Panc1 (cell line): Measurements from ENCODE around the gene KCNQ1.

Experiments used
- POLR2AphosphoS5 ChIP-seq: IDR thresholded peaks from 2 replicates; pipeline ENCODE4 v1.6.1; 2012; ENCODE audit warnings: mild to moderate bottlenecking, low read depth, low read length, moderate library complexity
- SIN3A ChIP-seq: IDR thresholded peaks from 2 replicates; pipeline ENCODE4 v1.6.1; 2012; ENCODE audit warnings: low read depth, mild to moderate bottlenecking, low read length, moderate library complexity, borderline replicate concordance; ENCODE audit not compliant: insufficient read depth
- TCF7L2 ChIP-seq: IDR thresholded peaks from 2 replicates; pipeline ENCODE4 v1.6.1; 2011; ENCODE audit warnings: mild to moderate bottlenecking, low read depth, low read length, inconsistent platforms
- TF ChIP-seq, protein P1 (sequence below): fragments of 450-650 bp; IDR thresholded peaks from 2 replicates; pipeline ENCODE4 v1.5.1; 2017; ENCODE audit warnings: mild to moderate bottlenecking
- TF ChIP-seq, protein P2 (sequence below), 2 experiments: IDR thresholded peaks; 2 replicates each; pipeline ENCODE4 v1.6.1; 2011 to 2012; ENCODE audit warnings: low read depth in 2 of 2, control low read depth in 1 of 2, low read length in 1 of 2, mild to moderate bottlenecking in 1 of 2, moderate library complexity in 1 of 2; ENCODE audit not compliant: insufficient read depth in 1 of 2

DNA sequence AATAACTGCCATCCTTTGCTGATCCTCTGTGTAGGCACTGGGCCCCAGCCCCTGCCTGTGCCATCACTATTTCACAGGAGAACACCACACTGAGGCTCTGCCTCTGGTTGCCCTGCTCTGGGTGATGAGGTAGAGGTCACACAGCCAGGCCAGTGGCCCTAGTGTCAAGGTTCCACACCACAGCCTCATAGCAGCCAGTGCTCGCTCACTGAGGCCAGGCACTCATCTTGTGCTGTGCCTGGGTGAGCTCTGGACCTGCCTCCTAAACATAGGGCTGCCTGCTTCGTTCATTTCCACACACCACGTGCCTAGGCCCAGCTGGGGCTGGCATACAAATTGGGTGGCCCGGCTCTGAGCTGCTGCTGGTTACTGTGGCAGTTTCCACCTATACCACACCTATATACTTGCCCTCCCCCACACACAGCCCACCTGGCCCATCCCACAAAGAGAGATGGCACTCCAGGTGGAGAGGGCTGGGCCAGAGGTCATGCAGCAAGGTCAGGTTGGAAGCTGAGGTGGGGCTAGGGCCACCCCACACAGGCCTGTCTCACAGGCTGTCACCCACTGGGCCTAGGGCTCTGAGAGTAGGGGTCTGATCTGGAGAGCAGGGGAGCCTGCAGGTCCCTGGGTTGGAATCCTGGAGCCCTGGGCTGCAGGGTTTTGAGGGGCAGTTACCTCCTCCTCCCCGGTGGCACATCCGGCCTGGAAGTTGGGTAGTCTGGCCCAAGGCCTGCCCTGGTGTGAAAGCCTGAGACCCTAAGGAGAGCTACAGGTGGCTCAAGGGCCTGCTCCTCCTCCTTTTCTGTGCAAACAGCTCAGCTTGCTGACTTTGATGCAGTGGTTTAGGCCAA lies 243.8 kb downstream of the KCNQ1 start:
- TF ChIP-seq, protein P1, sequence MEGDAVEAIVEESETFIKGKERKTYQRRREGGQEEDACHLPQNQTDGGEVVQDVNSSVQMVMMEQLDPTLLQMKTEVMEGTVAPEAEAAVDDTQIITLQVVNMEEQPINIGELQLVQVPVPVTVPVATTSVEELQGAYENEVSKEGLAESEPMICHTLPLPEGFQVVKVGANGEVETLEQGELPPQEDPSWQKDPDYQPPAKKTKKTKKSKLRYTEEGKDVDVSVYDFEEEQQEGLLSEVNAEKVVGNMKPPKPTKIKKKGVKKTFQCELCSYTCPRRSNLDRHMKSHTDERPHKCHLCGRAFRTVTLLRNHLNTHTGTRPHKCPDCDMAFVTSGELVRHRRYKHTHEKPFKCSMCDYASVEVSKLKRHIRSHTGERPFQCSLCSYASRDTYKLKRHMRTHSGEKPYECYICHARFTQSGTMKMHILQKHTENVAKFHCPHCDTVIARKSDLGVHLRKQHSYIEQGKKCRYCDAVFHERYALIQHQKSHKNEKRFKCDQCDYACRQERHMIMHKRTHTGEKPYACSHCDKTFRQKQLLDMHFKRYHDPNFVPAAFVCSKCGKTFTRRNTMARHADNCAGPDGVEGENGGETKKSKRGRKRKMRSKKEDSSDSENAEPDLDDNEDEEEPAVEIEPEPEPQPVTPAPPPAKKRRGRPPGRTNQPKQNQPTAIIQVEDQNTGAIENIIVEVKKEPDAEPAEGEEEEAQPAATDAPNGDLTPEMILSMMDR: no peak
- TF ChIP-seq SIN3A (no peak), POLR2AphosphoS5 (no peak), TCF7L2 (no peak)
- TF ChIP-seq, protein P2, sequence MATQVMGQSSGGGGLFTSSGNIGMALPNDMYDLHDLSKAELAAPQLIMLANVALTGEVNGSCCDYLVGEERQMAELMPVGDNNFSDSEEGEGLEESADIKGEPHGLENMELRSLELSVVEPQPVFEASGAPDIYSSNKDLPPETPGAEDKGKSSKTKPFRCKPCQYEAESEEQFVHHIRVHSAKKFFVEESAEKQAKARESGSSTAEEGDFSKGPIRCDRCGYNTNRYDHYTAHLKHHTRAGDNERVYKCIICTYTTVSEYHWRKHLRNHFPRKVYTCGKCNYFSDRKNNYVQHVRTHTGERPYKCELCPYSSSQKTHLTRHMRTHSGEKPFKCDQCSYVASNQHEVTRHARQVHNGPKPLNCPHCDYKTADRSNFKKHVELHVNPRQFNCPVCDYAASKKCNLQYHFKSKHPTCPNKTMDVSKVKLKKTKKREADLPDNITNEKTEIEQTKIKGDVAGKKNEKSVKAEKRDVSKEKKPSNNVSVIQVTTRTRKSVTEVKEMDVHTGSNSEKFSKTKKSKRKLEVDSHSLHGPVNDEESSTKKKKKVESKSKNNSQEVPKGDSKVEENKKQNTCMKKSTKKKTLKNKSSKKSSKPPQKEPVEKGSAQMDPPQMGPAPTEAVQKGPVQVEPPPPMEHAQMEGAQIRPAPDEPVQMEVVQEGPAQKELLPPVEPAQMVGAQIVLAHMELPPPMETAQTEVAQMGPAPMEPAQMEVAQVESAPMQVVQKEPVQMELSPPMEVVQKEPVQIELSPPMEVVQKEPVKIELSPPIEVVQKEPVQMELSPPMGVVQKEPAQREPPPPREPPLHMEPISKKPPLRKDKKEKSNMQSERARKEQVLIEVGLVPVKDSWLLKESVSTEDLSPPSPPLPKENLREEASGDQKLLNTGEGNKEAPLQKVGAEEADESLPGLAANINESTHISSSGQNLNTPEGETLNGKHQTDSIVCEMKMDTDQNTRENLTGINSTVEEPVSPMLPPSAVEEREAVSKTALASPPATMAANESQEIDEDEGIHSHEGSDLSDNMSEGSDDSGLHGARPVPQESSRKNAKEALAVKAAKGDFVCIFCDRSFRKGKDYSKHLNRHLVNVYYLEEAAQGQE (IDR thresholded peaks at IDR 0.05; ENCODE audit: insufficient read depth in 1 of 2, low read depth in 2 of 2, low read length in 1 of 2): no peak
